Measurements from ENCODE around the gene IRGC.
A peak's percentile ranks its signal among the peaks of the same experiment; 100 is the strongest.
"Not testable (repeated sequence)": the region's sequence is repeated elsewhere in the genome, so short reads cannot be mapped to it uniquely, and the experiment has no call there.

Gene IRGC

DNA sequence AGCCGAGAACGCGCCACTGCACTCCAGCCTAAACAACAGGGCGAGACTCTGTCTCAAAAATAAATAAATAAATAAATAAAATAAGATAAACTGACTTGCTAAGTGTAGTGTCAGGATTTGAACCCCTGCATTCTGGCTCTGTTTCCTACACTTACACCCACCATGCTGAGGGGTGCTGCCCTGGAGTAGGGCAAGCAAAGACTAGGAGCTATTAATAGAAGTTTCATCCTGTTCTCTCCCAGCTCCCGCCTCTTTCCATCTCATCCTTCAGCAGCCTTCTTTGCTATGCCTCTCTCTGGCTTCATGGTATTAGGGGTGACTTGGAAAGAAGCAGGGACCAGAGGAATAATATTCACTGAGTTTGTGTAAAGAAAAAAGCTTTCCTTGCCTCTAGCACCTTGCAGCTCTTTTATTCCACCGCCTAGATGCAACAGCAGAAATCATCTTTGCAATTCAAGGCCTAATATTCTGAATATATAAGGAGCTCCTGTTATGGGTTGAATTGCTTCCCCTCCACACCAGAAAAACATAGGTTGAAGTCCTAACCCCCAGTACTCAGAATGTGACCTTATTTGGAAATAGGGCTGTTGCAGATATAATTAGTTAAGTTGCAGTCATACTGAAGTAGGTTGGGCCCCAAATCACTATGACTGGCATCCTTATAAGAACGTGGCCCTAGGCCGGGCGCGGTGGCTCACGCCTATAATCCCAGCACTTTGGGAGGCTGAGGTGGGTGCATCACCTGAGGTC lies 37.2 kb upstream of the IRGC start:
- Histone ChIP-seq H3K4me1 (ENCODE audit: control insufficient read depth in 1 of 2, insufficient read depth in 1 of 2, low read depth in 1 of 2, low read length in 1 of 2) (peaks cover 55% of the 10 kb centered on the region in 2 experiments), H3K27me3 (no peaks in the 10 kb centered on the region), H3K4me3 (ENCODE audit: low read depth in 1 of 2, low read length in 1 of 2) (no peak overlapping the region), H3K36me3 (no peaks in the 10 kb centered on the region), H3K27ac (no peak overlapping the region), H3K9me3 (no peaks in the 10 kb centered on the region)
- TF ChIP-seq, protein P1, sequence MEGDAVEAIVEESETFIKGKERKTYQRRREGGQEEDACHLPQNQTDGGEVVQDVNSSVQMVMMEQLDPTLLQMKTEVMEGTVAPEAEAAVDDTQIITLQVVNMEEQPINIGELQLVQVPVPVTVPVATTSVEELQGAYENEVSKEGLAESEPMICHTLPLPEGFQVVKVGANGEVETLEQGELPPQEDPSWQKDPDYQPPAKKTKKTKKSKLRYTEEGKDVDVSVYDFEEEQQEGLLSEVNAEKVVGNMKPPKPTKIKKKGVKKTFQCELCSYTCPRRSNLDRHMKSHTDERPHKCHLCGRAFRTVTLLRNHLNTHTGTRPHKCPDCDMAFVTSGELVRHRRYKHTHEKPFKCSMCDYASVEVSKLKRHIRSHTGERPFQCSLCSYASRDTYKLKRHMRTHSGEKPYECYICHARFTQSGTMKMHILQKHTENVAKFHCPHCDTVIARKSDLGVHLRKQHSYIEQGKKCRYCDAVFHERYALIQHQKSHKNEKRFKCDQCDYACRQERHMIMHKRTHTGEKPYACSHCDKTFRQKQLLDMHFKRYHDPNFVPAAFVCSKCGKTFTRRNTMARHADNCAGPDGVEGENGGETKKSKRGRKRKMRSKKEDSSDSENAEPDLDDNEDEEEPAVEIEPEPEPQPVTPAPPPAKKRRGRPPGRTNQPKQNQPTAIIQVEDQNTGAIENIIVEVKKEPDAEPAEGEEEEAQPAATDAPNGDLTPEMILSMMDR (IDR thresholded peaks at IDR 0.05) = no peak

GRCh38 chr19:43681821-43682220 lies 34.1 kb upstream of the IRGC start:
- no peak overlapping the region for H3K4me3 ChIP-seq (ENCODE audit: low read depth in 1 of 2, low read length in 1 of 2)
- H3K27me3 ChIP-seq = no peaks in the 10 kb centered on the region
- TF ChIP-seq, protein P1 (IDR thresholded peaks at IDR 0.05) = peak; percentile 46
- H3K9me3 ChIP-seq = no peaks in the 10 kb centered on the region
- H3K4me1 ChIP-seq (ENCODE audit: control insufficient read depth in 1 of 2, insufficient read depth in 1 of 2, low read depth in 1 of 2, low read length in 1 of 2) = peaks cover 35 to 37% of the 10 kb centered on the region in 2 experiments
- H3K27ac ChIP-seq = peak overlapping the region; percentile 87
- no peaks in the 10 kb centered on the region for H3K36me3 ChIP-seq

DNA sequence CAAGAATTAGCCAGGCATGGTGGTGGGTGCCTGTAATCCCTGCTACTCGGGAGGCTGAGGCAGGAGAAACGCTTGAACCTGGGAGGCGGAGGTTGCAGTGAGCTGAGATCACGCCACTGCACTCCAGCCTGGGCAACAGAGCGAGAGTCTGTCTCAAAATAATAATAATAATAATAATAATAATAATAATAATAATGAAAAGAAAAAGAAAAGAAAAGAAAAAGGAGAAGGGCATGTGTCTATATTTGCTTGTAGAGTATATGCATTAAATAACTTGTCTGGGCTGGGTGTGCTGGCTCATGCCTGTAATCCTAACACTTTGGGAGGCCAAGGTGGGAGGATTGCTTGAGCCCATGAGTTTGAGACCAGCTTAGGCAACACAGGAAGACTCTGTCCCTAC lies 33.6 kb upstream of the IRGC start:
- H3K9me3 ChIP-seq; H3K36me3 ChIP-seq; H3K27me3 ChIP-seq; H3K4me3 ChIP-seq (ENCODE audit: low read depth in 1 of 2, low read length in 1 of 2): not testable (repeated sequence)
- peaks cover 35 to 37% of the 10 kb centered on the region in 2 experiments for H3K4me1 ChIP-seq (ENCODE audit: control insufficient read depth in 1 of 2, insufficient read depth in 1 of 2, low read depth in 1 of 2, low read length in 1 of 2)
- peak overlapping the region; percentile 87 for H3K27ac ChIP-seq

DNA sequence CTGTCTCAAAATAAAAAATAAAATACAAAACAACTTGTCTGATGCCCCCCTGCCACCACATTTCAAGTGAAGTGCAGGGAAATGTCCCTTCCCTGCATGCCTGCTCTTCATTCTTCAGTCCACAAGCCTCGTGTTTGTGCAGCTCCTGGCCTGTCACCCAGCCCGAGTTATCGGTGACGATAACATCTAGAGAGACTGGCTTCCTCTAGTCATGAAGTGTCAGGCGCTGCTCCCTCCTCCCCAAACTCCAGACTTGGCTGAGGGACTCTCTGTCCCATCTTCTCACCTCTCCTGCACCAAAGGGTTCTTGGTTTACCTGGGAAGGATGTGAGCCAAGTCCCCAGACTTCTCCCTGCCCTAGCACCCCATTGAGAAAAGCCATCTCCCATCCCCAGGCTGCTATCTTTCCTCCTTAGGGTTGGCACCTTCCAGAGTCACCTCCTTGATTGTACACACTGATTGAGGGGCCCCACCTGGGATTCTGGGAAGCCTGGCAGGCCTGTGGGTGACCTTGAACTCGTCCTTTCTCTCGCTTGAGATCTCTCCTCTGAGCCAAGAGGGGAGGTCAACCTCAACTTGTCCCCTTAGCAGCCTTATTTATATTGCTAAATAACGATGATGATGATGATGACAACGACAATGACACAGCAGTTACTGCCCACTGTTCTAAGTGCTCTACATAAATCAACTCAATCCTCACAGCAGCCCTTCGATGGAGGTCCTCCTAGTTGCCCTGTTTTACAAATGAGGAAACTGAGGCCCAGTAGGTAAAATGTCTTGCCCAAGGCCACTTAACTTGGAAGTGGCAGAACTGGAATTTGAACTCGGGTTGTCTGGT lies 32.8 kb upstream of the IRGC start:
- Histone ChIP-seq H3K27me3 (no peaks in the 10 kb centered on the region), H3K27ac (peak overlapping the region; percentile 87), H3K9me3 (no peaks in the 10 kb centered on the region), H3K36me3 (no peaks in the 10 kb centered on the region), H3K4me1 (ENCODE audit: control insufficient read depth in 1 of 2, insufficient read depth in 1 of 2, low read depth in 1 of 2, low read length in 1 of 2) (peaks cover 42 to 44% of the 10 kb centered on the region in 2 experiments), H3K4me3 (ENCODE audit: low read depth in 1 of 2, low read length in 1 of 2) (peak overlapping the region in 1 of 2 experiments; percentile 11)
- TF ChIP-seq, protein P1 (IDR thresholded peaks at IDR 0.05) = no peak

GRCh38 chr19:43683905-43684304 lies 32.0 kb upstream of the IRGC start:
- peak overlapping the region; percentile 87 for H3K27ac ChIP-seq
- H3K4me1 ChIP-seq (ENCODE audit: control insufficient read depth in 1 of 2, insufficient read depth in 1 of 2, low read depth in 1 of 2, low read length in 1 of 2) = peaks cover 50 to 53% of the 10 kb centered on the region in 2 experiments

More at GRCh38 chr19:43683905-43684304, 32.0 kb upstream of the IRGC start:
- TF ChIP-seq, protein P1 (IDR thresholded peaks at IDR 0.05) = no peak
- Histone ChIP-seq H3K36me3 (no peaks in the 10 kb centered on the region), H3K9me3 (no peaks in the 10 kb centered on the region), H3K27me3 (no peaks in the 10 kb centered on the region), H3K4me3 (ENCODE audit: low read depth in 1 of 2, low read length in 1 of 2) (peak overlapping the region in 1 of 2 experiments; percentile 11)

Data from neutrophil (primary cell).